OCI-LY1 (cell line): ENCODE data around the gene SLC9A9.

ENCODE experiments used
- H2AFZ ChIP-seq: fragments of 200-600 bp; sonication (generic), shearing (Covaris generic); 2 replicates; pipeline ENCODE4 v1.6.0; 2014; ENCODE audit warnings: antibody characterized with exemption, mild to moderate bottlenecking, low read length
- H3F3A ChIP-seq: fragments of 200-600 bp; sonication (generic), shearing (Covaris generic); 2 replicates; pipeline ENCODE4 v1.6.0; 2014; ENCODE audit warnings: mild to moderate bottlenecking, antibody characterized with exemption, low read length, moderate library complexity; ENCODE audit not compliant: insufficient read depth
- H3K27ac ChIP-seq: fragments of 200-600 bp; sonication (generic); 2 replicates; pipeline ENCODE4 v1.5.1; 2014; ENCODE audit warnings: low read length, mixed run types, mild to moderate bottlenecking, low read depth; ENCODE audit not compliant: poor library complexity, severe bottlenecking
- H3K27me3 ChIP-seq: fragments of 200-600 bp; sonication (generic); 2 replicates; pipeline ENCODE4 v1.6.0; 2014; ENCODE audit warnings: antibody characterized with exemption, mild to moderate bottlenecking, low read length, moderate library complexity; ENCODE audit not compliant: insufficient read depth
- H3K36me3 ChIP-seq: fragments of 200-600 bp; sonication (generic); 2 replicates; pipeline ENCODE4 v1.6.1; 2014; ENCODE audit warnings: mild to moderate bottlenecking, antibody characterized with exemption, low read length, moderate library complexity, mixed read lengths; ENCODE audit not compliant: insufficient read depth
- H3K4me1 ChIP-seq: fragments of 200-600 bp; sonication (generic); 2 replicates; pipeline ENCODE4 v1.5.1; 2014; ENCODE audit warnings: mild to moderate bottlenecking, low read length, moderate library complexity; ENCODE audit not compliant: insufficient read depth, severe bottlenecking
- H3K4me2 ChIP-seq: fragments of 200-600 bp; sonication (generic), shearing (Covaris generic); 2 replicates; pipeline ENCODE4 v1.6.1; 2014; ENCODE audit warnings: low read length
- H3K4me3 ChIP-seq: fragments of 200-600 bp; sonication (generic); 2 replicates; pipeline ENCODE4 v1.5.1; 2014; ENCODE audit warnings: low read length, low read depth, mild to moderate bottlenecking, mixed read lengths; ENCODE audit not compliant: poor library complexity, severe bottlenecking
- H3K79me2 ChIP-seq: fragments of 200-600 bp; shearing (Covaris generic); 2 replicates; pipeline ENCODE4 v1.6.1; 2016; ENCODE audit warnings: mixed run types, low read length, mixed read lengths; ENCODE audit not compliant: insufficient read depth
- H3K9ac ChIP-seq: fragments of 200-600 bp; sonication (generic), shearing (Covaris generic); 2 replicates; pipeline ENCODE4 v1.6.1; 2014; ENCODE audit warnings: mild to moderate bottlenecking, low read length, mixed read lengths
- H3K9me2 ChIP-seq: fragments of 200-600 bp; sonication (generic), shearing (Covaris generic); 2 replicates; pipeline ENCODE4 v1.6.1; 2014; ENCODE audit warnings: low read depth, mild to moderate bottlenecking, low read length, mixed read lengths
- H3K9me3 ChIP-seq: fragments of 200-600 bp; shearing (Covaris generic); 2 replicates; pipeline ENCODE4 v1.6.1; 2014; ENCODE audit warnings: low read length, mixed read lengths
- H4K20me1 ChIP-seq: fragments of 200-600 bp; sonication (generic), shearing (Covaris generic); 2 replicates; pipeline ENCODE4 v1.6.0; 2016; ENCODE audit warnings: mild to moderate bottlenecking, low read length; ENCODE audit not compliant: insufficient read depth
- CTCF ChIP-seq: fragments of 200-600 bp; sonication (generic), shearing (Covaris generic); IDR thresholded peaks from 2 replicates; pipeline ENCODE4 v1.5.1; 2017; ENCODE audit warnings: mild to moderate bottlenecking, antibody characterized with exemption, low read length, moderate library complexity, mixed read lengths
- EZH2 ChIP-seq: fragments of 200-600 bp; sonication (generic), shearing (Covaris generic); IDR thresholded peaks from 2 replicates; pipeline ENCODE4 v1.8.0; 2017; ENCODE audit warnings: borderline replicate concordance, mixed run types, mild to moderate bottlenecking, antibody characterized with exemption, low read length, moderate library complexity, mixed read lengths

SLC9A9 gene

GRCh38 chr3:143608966-143609365 lies 239.3 kb downstream of the SLC9A9 start:
- Histone ChIP-seq H3K9me3 (no peaks in the 10 kb centered on the region), H3K4me1 (peaks cover 21% of the 10 kb centered on the region), H3K4me3 (no peak overlapping the region), H3K9me2 (no peaks in the 10 kb centered on the region), H3K36me3 (no peaks in the 10 kb centered on the region), H2AFZ (no peak overlapping the region), H3F3A (no peaks in the 10 kb centered on the region), H3K27ac (no peak overlapping the region), H3K79me2 (no peaks in the 10 kb centered on the region), H3K4me2 (no peak overlapping the region), H3K27me3 (no peaks in the 10 kb centered on the region), H3K9ac (no peak overlapping the region), H4K20me1 (no peaks in the 10 kb centered on the region)
- TF ChIP-seq CTCF (no peak), EZH2 (no peak)

- no peak for TF ChIP-seq CTCF
- no peak for TF ChIP-seq EZH2
- H3K9me3 ChIP-seq, result no peaks in the 10 kb centered on the region
- peak overlapping the region; percentile 39 for H3K4me2 ChIP-seq
- peak overlapping the region; percentile 89 for H3K27ac ChIP-seq
- no peak overlapping the region for H3K4me3 ChIP-seq
- H4K20me1 ChIP-seq, result no peaks in the 10 kb centered on the region
- no peaks in the 10 kb centered on the region for H3K9me2 ChIP-seq
- H3K79me2 ChIP-seq, result no peaks in the 10 kb centered on the region
- H2AFZ ChIP-seq, result peak overlapping the region; percentile 43; the same call in 1 of the 2 replicates
- H3K27me3 ChIP-seq, result no peaks in the 10 kb centered on the region
- H3F3A ChIP-seq, result no peaks in the 10 kb centered on the region
- H3K36me3 ChIP-seq, result no peaks in the 10 kb centered on the region
- peak overlapping the region; percentile 13 for H3K9ac ChIP-seq
- peaks cover 49% of the 10 kb centered on the region for H3K4me1 ChIP-seq
Measured at GRCh38 chr3:143605233-143605950, 242.9 kb downstream of the SLC9A9 start.

GRCh38 chr3:143604402-143605185 lies 243.7 kb downstream of the SLC9A9 start:
- no peak for TF ChIP-seq EZH2
- H2AFZ ChIP-seq, result 0 out of 2 replicates have a peak overlapping the region, but pooled peaks have one; percentile 21
- peak overlapping the region; percentile 89 for H3K27ac ChIP-seq
- no peaks in the 10 kb centered on the region for H3K27me3 ChIP-seq
- no peak overlapping the region for H3K4me3 ChIP-seq
- peaks cover 49% of the 10 kb centered on the region for H3K4me1 ChIP-seq
- H3K4me2 ChIP-seq, result peak overlapping the region; percentile 39
- no peaks in the 10 kb centered on the region for H3K36me3 ChIP-seq
- H3K79me2 ChIP-seq, result no peaks in the 10 kb centered on the region
- no peaks in the 10 kb centered on the region for H3K9me3 ChIP-seq
- no peaks in the 10 kb centered on the region for H3K9me2 ChIP-seq
- no peaks in the 10 kb centered on the region for H3F3A ChIP-seq
- no peaks in the 10 kb centered on the region for H4K20me1 ChIP-seq
- peak overlapping the region; percentile 13 for H3K9ac ChIP-seq
